Stimulated activated CD8-positive, alpha-beta memory T cell treated with anti-CD3 and anti-CD28 coated beads, Interleukin-4, amount 100 ng/mL, for 24 hours (primary cell): ENCODE results near the gene SLC25A23.

ENCODE experiments used
- DNase-seq: peaks from one replicate; pipeline ENCODE4 v3.0.0-alpha.2; 2020; ENCODE audit warnings: low read depth

Gene SLC25A23

DNA sequence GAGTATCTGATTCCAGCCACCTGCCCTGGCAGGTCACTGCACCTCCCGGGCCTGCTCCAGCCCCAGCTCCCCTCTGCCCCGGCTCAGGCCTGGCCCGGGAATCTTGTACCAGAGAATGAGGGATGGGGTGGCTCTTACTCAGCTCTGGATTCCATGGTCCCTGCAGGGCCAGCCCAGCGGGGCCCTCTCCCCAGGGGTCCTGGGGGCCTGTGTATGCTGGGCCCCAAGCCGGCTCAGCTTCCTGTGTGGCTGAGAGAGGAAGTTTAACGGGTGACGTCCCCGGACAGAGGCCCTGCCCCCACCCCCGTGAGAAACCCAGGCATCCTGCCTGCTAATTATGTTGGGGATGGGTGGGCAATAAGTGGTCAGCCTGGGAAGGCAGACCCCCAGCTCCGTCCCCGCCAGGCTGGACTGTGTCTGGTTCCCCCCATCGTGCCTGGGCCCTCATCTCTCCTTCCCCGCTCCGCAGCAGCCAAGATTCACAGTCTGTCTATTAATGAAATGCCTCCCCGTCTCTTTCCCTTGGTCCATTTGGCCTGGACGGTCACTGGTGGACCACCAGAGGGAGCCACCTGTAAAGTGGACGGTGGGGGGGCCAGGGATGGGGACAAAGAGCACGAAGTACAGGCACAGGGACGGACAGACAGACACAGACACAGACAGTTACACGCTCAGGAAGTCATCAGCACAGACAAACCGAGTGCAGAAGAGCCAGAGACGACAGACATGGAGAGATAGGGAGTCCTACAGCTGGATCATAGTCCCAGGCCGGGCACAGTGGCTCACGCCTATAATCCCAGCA is 22.1 kb upstream of the SLC25A23 start, which contains the start of gene DENND1C:
TSS of gene DENND1C (minus strand) at position 247 of the 802 bp plus-strand sequence. CDS start at position 155, 92 bp downstream.
- peak; percentile 63 for DNase-seq

DNA sequence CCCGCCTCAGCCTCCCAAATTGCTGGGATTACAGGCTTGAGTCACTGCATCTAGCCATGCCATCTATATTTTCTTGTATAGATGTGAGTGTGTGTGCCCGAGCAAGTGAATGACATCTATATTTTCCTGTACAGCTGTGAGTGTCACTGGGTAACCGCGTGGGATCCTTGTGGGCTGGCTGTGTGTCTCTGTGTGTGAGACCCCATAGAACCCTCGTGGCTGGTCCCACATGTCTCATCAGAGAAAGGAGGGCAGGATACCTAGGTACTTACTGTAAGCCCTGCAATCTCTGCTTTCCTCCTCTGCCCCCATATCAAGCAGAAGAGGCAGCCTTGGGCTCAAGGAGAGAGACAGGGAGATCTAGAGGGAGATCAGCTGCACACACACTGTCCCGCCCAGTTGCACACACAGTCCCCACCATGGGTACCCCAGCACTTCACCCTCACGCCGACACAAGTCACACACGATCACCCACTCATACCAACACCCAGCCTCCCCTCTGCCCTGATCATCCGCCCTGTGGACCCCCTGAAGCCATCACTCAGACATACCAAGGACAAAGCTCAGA is 21.3 kb upstream of the SLC25A23 start:
- no peak for DNase-seq

DNA sequence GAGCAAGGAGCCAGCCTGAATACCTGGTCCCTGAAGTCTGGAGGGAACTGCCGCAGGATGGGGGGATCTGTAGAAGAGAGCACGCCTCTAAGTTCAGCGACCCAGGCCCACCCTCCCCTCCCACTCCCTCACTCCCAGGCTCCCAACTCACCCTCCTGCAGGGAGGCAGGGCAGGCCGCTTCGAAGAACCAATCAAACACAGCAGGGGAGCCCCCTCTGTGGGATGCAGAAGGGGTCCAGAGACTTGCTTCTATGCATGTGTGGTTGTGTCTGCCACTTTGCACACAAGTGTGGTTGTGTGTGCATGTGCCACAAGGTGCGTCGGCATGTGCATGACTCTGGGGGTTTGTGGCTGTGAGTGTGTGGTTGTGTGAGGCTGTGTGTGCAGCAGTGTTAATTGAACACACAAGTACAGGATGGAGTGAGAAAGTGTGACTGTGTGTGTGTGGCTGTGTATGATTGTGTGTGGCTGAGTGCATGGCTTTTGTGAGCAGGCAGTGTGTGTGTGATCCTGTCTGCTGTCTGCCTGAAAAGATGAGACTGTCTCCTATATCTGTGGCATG is 20.3 kb upstream of the SLC25A23 start:
- DNase-seq = no peak

DNA sequence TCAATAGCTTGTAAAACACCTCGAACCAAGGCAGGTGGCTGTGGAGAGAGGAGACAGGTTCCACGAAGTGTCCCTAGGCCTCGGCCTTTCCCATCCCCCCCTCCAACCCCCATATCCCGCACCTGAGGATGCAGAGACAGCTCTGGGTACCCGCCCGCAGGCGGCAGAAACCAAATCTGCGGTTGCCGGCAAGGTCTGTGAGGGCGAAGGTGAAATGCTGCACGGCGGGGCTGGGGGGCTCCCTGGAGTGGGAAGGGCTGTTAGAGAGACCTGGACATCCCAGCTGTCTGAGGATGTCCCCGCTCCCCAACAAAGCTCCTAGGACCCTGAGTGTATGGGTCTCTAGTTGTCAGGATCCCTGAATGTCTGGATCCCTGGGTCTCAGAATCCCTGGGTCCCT is 19.2 kb upstream of the SLC25A23 start:
- no peak for DNase-seq

DNA sequence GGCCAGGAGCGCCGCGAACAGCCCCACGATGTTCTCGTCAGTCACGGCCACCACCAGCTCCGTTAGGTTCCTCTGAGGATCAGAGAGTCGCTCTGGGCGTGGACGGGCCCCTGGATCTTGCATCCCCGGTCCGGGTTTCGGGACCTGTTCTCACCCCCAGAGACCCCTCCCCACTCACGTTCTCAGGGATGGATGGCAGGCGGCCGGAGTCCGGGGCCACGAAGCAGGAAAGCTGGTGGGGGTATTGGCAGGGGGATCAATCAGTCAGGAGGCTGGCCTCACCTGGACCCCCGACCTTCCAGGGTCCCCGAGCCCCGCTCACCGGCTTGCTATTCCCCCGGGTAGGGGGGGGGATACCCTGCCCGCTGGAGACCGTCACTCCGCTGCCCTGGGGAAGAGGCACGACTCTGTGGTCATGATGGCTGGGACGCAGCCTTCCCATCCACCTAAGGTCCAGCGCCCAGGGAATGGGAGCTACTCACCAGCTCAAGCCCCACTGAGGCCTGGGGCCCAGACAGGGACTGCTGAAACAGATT is 17.4 kb upstream of the SLC25A23 start:
- no peak for DNase-seq

DNA sequence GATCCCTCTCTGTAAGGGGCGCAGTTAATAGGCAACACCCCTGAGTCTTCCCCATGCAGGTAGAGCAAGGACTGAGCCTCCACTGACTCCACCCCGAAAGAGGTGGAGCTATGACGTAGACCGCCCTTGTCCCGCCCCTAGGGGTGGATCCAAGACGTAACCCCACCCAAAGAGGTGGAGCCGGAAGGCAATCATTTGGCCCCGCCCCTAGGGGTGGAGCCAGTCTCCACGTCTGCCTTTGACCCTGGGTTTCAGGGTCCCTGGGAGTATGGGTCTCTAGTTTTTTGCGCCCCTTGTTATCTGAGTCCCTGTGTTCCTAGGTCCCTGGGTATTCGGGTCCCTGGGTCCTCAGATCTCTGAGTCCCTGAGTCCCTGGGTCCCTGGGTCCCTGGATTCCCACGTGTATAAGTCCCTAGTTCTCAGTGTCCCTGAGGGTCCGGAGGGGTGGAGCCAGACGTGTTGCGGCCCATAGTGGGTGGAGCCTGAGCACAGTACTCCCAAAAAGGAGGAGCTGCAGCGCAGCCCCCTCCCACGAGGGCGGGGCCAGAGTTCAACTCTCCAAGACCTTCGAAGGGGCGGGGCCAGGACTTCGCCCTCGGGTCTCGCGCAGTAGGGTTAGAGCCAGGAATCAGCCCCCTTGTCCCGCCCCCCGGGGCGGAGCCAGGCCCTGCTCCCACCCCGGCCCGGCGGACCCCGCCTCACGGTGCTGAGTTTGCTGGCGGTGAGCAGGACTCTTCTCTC is 16.7 kb upstream of the SLC25A23 start:
- no peak for DNase-seq

DNA sequence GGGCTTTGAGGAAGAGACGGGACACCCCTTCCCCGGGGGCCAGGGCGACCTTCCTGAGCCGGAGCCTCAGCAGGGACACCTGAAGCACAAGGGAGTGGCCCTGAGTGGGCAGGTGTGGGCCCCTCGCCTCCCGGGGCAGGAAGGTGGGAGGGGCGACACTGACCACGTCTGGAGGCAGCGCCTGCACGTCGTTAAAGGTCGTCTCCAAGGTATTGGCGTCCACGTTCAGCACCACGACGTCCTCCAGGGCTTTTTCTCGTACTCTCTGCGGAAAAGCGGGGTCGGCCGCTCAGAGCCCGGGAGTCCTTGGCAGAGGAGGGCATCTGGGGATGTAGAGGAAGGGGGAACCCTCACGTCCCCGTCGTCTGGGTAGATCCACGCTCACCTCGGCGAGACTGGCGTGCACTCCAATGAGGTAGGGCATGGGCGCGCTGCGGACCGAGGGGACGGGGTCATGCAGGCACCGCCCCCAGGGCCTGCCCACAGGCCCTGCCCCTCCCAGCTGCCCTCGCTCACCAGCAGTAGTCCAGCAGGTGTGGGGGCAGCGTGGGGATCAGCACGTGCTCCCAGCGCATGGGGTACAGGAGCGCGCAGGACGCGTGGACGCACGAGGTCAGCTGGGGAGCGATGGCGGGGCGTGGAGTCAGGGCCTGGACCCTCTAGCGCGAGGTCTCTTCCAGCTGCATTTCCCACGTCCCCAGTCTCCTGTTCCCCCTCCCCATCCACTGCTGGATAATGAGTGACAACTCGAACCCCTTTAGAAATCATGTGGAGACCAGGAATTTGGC is 15.9 kb upstream of the SLC25A23 start:
- no peak for DNase-seq

DNA sequence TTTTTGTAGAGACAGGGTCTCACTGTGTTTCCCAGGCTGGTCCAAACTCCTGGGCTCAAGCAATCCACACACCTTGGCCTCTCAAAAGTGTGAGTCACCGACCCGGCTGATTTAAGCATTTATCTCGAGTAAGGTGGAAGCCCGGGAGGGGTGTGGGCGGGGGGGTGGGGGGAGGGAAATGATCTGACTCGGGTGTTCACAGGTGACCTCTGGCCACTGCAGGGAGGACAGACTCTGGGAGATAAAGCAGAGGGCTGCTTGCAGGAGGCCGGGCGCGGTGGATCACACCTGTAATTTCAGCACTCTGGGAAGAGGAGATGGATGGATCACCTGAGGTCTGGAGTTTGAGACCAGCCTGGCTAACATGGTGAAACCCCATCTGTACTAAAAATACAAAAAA is 14.1 kb upstream of the SLC25A23 start:
- DNase-seq = no peak

DNA sequence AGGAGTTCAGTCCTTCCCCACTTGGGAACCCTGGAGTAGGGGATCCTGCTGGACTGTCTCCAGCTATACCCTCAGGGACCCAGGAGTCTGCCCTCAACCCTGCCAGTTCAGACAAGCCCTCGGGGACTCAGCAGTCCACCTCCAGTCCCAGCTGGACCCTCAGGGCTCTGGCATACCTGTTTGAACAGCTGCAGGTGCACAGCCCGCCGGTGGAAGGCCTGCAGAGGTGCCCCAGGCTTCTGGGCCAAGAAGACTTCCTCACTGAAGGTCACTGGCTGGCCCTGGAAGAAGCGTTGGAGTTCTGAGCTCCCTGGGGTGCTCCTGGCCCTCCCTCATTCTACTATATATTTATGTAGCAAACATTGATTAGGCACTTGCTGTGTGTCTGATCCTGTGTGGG is 13.1 kb upstream of the SLC25A23 start:
- no peak for DNase-seq

DNA sequence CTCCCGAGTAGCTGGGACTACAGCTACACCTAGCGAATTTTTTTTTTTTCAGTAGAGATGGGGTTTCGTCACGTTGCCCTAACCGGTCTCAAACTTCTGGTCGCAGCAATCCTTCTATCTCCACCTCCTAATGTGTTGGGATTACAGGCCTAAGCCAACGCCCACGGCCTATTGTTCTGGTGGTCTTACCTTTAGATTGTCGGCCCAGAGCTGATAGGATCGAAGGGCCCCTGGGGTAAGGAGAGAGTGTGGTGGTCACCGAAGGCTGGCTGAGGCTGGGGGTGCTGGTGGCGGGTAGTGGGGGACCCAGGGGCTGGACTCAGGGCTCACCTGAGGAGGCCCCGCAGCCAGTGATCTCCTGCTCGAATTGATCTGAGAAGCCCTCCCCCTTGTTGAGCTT is 11.5 kb upstream of the SLC25A23 start:
- no peak for DNase-seq

DNA sequence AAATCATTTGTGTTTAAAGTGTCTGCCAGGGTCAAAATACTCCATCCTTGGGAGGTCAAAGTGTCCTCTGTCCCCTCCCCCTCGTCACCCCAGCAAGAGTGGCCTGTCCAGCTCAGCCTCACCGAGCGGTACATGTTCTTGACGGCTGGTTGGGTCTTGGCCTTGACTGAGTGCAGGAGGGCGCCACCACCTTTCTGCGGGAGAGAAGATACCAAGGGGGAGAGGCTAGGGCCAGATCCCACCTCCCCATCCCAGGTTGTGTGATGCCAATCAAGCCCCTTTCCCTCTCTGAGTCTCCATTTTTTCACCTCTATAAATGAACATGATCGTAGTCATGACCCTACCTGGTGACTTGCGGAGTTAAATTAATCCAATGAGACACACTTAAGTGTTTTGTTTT is 10.6 kb upstream of the SLC25A23 start:
- no peak for DNase-seq

DNA sequence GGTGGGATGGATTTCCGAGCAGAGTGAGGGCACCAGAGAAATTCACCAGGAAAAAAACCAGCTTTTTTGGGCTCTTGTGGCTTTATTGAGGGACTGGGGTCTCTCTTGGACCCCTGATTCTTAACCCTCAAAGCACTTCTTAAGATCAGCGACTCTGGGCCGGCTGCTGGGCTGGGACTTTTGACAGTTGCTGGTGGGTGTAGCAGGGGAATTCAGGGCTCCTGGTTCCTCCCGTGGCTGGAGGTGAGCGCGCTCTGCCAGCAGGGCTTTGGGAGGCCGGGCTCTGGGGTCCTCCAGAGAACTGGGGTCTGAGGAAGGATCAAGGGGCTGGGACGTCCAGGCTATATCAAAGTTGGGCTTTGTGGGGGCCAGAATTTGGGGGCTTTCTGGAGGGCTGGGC is 7.8 kb upstream of the SLC25A23 start:
- no peak for DNase-seq

DNA sequence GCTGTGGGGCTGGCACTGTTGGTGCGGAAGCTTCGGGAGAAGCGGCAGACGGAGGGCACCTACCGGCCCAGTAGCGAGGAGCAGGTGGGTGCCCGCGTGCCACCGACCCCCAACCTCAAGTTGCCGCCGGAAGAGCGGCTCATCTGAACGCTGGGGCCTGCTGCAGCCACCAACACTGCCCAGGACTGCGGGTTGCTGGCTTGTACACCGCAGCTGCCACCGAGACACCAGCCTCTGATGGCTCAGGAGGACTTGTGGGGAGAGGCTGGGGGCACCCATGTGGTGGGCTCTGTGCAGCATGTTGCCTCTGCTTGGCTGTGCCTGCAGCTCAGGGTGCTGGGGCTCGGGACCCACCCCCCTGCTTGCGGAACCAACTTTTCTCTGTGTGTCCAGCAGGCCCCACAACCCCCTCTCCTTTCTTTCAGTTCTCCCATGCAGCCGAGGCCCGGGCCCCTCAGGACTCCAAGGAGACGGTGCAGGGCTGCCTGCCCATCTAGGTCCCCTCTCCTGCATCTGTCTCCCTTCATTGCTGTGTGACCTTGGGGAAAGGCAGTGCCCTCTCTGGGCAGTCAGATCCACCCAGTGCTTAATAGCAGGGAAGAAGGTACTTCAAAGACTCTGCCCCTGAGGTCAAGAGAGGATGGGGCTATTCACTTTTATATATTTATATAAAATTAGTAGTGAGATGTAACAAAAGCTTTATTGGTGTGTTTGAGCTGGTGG is 7.1 kb upstream of the SLC25A23 start:
- no peak for DNase-seq

DNA sequence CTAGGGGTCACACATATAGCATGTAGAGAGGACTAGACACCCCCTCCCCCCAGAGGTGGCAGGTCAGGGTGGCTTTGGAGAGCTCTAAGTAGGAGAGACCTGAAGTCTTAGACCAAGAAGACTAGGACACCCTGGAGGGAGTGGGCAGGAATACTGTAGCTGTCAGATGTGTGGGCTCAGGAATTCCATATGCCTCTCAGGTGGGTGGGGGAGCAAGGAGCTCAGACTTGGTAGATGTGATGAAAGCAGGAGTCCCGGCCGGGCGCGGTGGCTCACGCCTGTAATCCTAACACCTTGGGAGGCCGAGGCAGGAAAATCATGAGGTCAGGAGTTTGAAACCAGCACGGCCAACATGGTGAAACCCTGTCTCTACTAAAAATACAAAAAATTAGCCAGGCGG is 6.1 kb upstream of the SLC25A23 start:
- DNase-seq = no peak

DNA sequence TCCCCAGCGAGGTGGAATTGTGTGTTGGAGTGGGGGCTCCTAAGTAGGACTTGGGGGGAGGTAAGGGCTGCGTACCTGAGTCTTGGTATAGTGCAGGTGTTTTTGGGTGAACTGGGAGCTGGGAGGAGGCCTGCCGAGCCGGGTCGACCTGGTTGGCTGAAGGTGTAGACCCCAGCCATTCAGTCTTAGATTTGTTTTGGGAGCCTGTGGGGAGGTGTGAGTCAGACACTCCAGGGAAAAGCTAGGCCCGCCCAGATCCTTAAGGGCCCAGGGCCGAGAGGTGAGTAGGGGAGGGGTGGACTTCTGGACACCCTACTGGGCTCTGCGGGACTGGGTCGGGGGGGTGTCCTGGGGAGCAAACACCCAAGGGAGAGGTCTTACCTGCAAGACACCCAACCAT is 5.4 kb upstream of the SLC25A23 start:
- DNase-seq = no peak

DNA sequence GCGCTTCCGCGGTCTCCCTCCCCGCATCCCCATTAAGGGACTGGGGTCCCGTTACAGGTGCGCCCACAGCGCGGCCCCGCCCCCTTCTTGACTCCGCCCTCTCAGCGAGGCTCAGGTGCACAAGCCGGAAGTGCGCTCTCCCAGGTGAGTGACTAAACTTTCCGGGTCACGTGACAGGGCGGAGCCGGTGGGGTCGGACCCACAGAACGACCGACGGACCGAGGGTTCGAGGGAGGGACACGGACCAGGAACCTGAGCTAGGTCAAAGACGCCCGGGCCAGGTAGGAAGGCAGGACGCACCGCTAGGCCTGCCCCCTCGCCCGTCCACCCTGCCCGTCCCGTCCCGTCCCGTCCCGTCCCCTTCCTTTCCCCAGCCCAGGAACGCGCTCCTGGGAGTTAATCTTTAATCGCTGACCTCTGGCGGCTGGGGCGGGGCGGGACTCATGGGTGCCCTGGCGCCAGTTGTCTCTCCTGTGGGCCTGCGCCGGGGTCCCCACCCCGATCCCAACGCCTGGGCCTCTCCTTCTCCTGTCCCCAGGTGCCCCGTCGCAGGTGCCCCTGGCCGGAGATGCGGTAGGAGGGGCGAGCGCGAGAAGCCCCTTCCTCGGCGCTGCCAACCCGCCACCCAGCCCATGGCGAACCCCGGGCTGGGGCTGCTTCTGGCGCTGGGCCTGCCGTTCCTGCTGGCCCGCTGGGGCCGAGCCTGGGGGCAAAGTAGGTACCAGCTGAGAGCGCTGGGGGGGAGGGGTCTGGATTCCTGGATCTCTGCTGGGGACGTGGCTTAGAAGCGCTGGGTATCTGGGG is 4.7 kb upstream of the SLC25A23 start, which contains the start of gene CRB3:
TSS of gene CRB3 (plus strand) at position 202 of the 804 bp plus-strand sequence. CDS start at position 633, 431 bp downstream.
- DNase-seq = no peak

DNA sequence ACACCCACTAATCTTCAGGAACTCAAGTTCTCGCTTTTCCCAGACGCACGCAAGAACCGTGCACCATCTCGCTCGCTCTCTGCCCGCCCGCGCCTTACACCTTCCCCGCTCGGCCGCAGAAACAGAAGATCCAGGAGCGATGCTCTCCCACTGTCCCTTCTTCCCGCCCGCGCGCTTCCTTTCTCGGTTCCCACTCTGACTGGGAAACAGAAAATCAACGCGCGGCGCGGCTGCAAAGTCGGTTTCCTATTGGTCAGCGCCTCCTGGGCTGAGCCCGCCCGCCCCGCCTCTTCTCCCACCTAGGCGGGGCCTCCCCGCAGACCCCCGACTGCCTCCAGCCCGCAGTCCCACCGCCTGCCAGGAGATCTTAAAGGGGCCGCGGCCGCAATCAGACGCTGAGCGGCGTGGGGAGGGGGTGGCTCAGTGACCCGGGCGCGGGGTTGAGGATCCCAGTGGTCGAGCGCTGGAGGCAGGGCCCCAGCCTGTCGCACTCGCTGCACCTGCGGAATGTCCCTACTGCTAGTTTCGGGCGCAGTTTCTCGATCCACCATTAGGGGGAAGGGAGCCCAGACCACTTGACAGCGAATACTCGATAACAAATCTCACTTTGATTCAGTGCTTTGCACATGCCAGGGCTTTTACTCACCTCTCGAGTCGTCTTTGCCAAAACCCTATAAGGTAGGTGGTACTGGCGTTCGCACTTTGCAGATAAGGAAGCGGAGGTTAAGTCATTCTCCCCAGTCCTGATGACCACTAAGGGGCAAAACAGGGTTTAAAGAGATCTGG is 700 bp upstream of the SLC25A23 start:
- DNase-seq = peak; percentile 92

DNA sequence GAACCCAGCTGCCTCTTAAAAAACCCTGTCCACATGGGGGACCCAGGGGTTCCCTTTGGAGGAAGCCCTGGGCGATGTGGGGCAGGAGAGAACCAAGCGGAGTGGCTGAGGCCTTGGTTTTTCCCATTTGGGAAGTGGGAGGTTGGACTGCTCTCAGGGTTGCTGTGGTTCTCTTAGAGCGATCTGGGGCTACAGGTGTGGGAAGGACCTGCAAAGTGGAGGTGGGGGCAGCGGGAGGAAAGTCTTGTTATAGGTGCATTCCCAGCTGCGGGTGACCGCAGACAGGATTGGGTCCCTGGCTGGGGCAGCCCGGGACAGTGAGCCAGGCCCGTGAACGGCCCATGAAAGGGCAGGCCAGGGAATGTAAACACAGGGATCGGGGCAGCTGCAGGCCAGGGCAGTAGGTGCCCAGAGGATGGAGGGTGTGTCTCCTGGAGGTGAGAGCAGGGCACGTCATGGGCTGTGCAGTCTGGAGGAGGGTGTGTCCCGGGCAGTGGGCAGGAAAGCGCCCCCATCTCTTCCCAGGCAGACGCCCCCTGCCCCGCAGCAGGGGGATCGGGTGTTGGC is 814 bp downstream of the SLC25A23 start:
- no peak for DNase-seq
